IMR-90 (cell line): ENCODE results near the gene PIK3C2B. TPM values are rescaled to one million over a fixed set of nuclear protein-coding genes. Genes with fewer than 3 reads are reported as not detected.

ENCODE experiments used
- ATAC-seq: fragments of 200-7000 bp; cut with Tn5 transposase; 2 replicates; pipeline ENCODE4 v1.9.1; 2020; ENCODE audit warnings: low read depth, mild to moderate bottlenecking, moderate library complexity
- BruUV-seq: library from RNA; stranded (reverse); fragments of 400-500 nt; replicated peaks from 2 replicates; lab custom pipeline; 2021; lab: Mats Ljungman, UMichigan
- CTCF ChIA-PET: fragments of 300-600 bp; formaldehyde crosslinking; extraction: SDS; loops from one replicate; lab custom pipeline; 2021; ENCODE audit warnings: antibody characterized with exemption; lab: Yijun Ruan, JAX
- POLR2A ChIA-PET: fragments of 300-600 bp; sonication (Branson Sonifier 250); formaldehyde crosslinking; loops from one replicate; lab custom pipeline; 2022; ENCODE audit warnings: antibody characterized with exemption; ENCODE audit not compliant: unreplicated experiment; lab: Charles Lee
- DNase-seq: peaks from one replicate; pipeline ENCODE4 v3.0.0; 2013
- H2AFZ ChIP-seq: replicated peaks from 2 replicates; pipeline ENCODE3; 2013; ENCODE audit warnings: low read length, mild to moderate bottlenecking; ENCODE audit not compliant: poor library complexity
- H2AK5ac ChIP-seq: 2 replicates; pipeline ENCODE4 v1.6.1; 2013; ENCODE audit warnings: low read depth, low read length, inconsistent platforms
- H2AK9ac ChIP-seq: replicated peaks from 2 replicates; pipeline ENCODE3; 2013; ENCODE audit warnings: mild to moderate bottlenecking, low read depth, low read length, moderate library complexity; ENCODE audit not compliant: poor library complexity
- H2BK120ac ChIP-seq: 2 replicates; pipeline ENCODE4 v1.6.1; 2013; ENCODE audit warnings: low read depth, low read length, inconsistent platforms
- H2BK15ac ChIP-seq: 3 replicates; pipeline ENCODE4 v1.6.1; 2013; ENCODE audit warnings: low read depth, low read length, inconsistent platforms
- H2BK20ac ChIP-seq: 2 replicates; pipeline ENCODE4 v1.6.1; 2013; ENCODE audit warnings: low read depth, mild to moderate bottlenecking, inconsistent platforms, low read length, moderate library complexity
- H2BK5ac ChIP-seq: 2 replicates; pipeline ENCODE4 v1.6.1; 2013; ENCODE audit warnings: mild to moderate bottlenecking, low read depth, low read length, inconsistent platforms; ENCODE audit not compliant: poor library complexity, severe bottlenecking
- H3K14ac ChIP-seq: replicated peaks from 2 replicates; pipeline ENCODE4 v1.6.1; 2013; ENCODE audit warnings: low read depth, low read length, inconsistent platforms
- H3K18ac ChIP-seq: 2 replicates; pipeline ENCODE4 v1.6.1; 2013; ENCODE audit warnings: low read depth, low read length, control low read depth
- H3K23ac ChIP-seq: 2 replicates; pipeline ENCODE4 v1.6.1; 2013; ENCODE audit warnings: low read depth, low read length, inconsistent platforms
- H3K27ac ChIP-seq: 2 replicates; pipeline ENCODE4 v1.5.1; 2013; ENCODE audit warnings: mild to moderate bottlenecking, control low read depth, low read length; ENCODE audit not compliant: insufficient read depth
- H3K27me3 ChIP-seq: 2 replicates; pipeline ENCODE4 v1.6.1; 2013; ENCODE audit warnings: low read length; ENCODE audit not compliant: control insufficient read depth, insufficient read depth
- H3K36me3 ChIP-seq: 2 replicates; pipeline ENCODE4 v1.6.1; 2013; ENCODE audit warnings: low read length, mixed read lengths; ENCODE audit not compliant: control insufficient read depth, insufficient read depth
- H3K4ac ChIP-seq: 2 replicates; pipeline ENCODE4 v1.6.1; 2013; ENCODE audit warnings: low read depth, low read length, inconsistent platforms
- H3K4me1 ChIP-seq: 2 replicates; pipeline ENCODE4 v1.6.1; 2013; ENCODE audit warnings: low read length, mixed read lengths; ENCODE audit not compliant: control insufficient read depth, insufficient read depth
- H3K4me2 ChIP-seq: 2 replicates; pipeline ENCODE4 v1.6.1; 2013; ENCODE audit warnings: low read depth, mild to moderate bottlenecking, control low read depth, low read length, moderate library complexity
- H3K4me3 ChIP-seq: 2 replicates; pipeline ENCODE4 v1.5.1; 2013; ENCODE audit warnings: low read depth, mild to moderate bottlenecking, control low read depth, low read length, moderate library complexity; ENCODE audit not compliant: insufficient read depth
- H3K56ac ChIP-seq: 2 replicates; pipeline ENCODE4 v1.6.1; 2013; ENCODE audit warnings: low read length, inconsistent platforms; ENCODE audit not compliant: insufficient read depth; ENCODE audit errors: extremely low read depth
- H3K79me1 ChIP-seq, 2 experiments: 2 replicates each; pipeline ENCODE4 v1.6.1; 2013; ENCODE audit warnings: low read length in 2 of 2, inconsistent platforms in 1 of 2, low read depth in 1 of 2
- H3K9ac ChIP-seq: 2 replicates; pipeline ENCODE4 v1.6.1; 2013; ENCODE audit warnings: low read depth, low read length, control low read depth
- H3K9me1 ChIP-seq: 2 replicates; pipeline ENCODE4 v1.6.1; 2013; ENCODE audit warnings: low read length, inconsistent platforms; ENCODE audit not compliant: insufficient read depth
- H3K9me3 ChIP-seq: 2 replicates; pipeline ENCODE4 v1.6.1; 2013; ENCODE audit warnings: low read length; ENCODE audit not compliant: control insufficient read depth, insufficient read depth
- H4K20me1 ChIP-seq: 2 replicates; pipeline ENCODE4 v1.6.1; 2013; ENCODE audit warnings: low read length, inconsistent platforms; ENCODE audit not compliant: insufficient read depth
- H4K5ac ChIP-seq: 2 replicates; pipeline ENCODE4 v1.6.1; 2013; ENCODE audit warnings: mild to moderate bottlenecking, low read depth, low read length, control low read depth
- H4K8ac ChIP-seq, 2 experiments: 2 replicates each; pipeline ENCODE4 v1.6.1; 2013; ENCODE audit warnings: low read depth in 2 of 2, low read length in 2 of 2, control low read depth in 1 of 2, inconsistent platforms in 1 of 2
- H4K91ac ChIP-seq: 2 replicates; pipeline ENCODE4 v1.6.1; 2013; ENCODE audit warnings: low read depth, low read length, inconsistent platforms; ENCODE audit not compliant: insufficient read depth
- CHD1 ChIP-seq: IDR thresholded peaks from 2 replicates; pipeline ENCODE4 v1.6.1; 2012; ENCODE audit warnings: low read depth, low read length, improper control_type of control experiment
- FOS ChIP-seq: fragments of 150-350 bp; IDR thresholded peaks from 2 replicates; pipeline ENCODE4 v1.6.1; 2016; ENCODE audit warnings: low read depth, low read length
- WGBS, 2 experiments: methylation state at CpG; one replicate each; pipeline versions ENCODE4 v1.1.5 to v1.1.7; 2013; ENCODE audit warnings: missing lambda C conversion rate in 2 of 2; ENCODE audit not compliant: insufficient read length in 1 of 2; ENCODE audit errors: extremely low coverage in 2 of 2; 5-methylcytosine and 5-hydroxymethylcytosine counted together
- dilution Hi-C: fragments of 300-500 bp; cut with HindIII; formaldehyde crosslinking; loops from one replicate; pipeline ENCODE4 v1.14.3; 2018; ENCODE audit warnings: low sequenced_read_pairs; ENCODE audit not compliant: unreplicated experiment
- in situ Hi-C: fragments of 300-500 bp; cut with MboI; formaldehyde crosslinking; loops from 3 replicates; pipeline ENCODE4 v1.14.3; 2019; ENCODE audit warnings: low sequenced_read_pairs, inconsistent platforms, mixed read lengths
- intact Hi-C: fragments of 100-400 bp; cut with micrococcal nuclease; formaldehyde crosslinking; loops from 2 replicates; pipeline ENCODE4 v1.10.0; 2022
- polyA plus RNA-seq, 3 experiments: library from polyadenylated mRNA; depleted of rRNA; stranded (reverse); fragments of >200 nt; gene quantifications; 2 replicates each; pipeline ENCODE4 v1.2.3, GENCODE V29; 2012; ENCODE audit warnings: low replicate concordance in 1 of 3
- total RNA-seq: library from RNA; depleted of rRNA; stranded (reverse); fragments of >200 nt; gene quantifications from 2 replicates; pipeline ENCODE4 v1.2.3, GENCODE V29; 2012

PIK3C2B gene
- total and polyA plus RNA-seq, 2 of the 4 experiments (the other 2 are of a cell fraction): 1.1 to 2.9 TPM

DNA sequence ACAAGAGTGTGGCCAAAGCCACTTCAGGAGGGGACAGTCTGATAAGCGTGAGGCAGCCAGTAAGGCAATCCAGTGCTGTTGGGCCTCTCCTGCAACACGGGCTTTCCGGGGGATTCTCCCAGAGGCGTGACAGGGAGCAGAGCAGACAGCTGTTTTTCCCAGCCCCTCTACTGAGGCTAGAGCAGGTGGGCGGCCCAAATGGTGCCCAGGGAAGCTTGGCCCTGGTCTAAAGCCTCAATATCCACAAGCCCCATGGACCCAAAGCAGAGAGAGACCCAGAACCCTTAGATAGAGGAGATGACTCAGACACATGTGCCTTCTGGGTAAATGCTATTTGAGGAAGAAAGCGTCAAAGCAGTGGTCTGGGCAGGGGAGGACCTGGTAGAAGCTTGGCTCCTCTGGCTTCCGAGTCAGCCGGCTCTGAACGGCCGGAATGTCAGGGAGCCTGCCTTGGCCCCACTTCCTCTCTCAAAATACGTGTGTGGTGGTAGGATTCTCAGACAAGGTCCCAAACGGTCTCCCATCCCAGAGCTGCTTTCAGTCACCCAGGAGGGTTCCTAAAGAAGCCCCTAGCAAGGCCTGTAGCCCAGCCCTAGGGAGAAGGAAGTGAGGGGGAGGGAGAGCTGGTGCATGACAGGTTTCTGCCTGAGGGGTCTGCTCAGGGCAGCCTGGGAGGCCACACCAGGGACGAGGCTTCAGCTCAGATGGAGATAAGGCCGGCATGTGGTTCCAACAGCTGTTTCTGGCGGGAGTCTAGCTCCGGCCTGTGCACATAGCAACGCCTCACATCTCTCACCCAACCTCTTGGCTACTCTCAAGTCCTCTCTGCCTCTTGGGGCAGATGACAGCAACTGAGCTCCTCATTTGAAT, 28.8 kb downstream of the PIK3C2B start:
- Histone ChIP-seq H2BK120ac (no peak overlapping the region), H2AK5ac (no peak overlapping the region), H3K14ac (no peak overlapping the region), H2BK15ac (no peak overlapping the region), H4K8ac (no peak overlapping the region), H2BK20ac (no peak overlapping the region), H2AK9ac (no peak overlapping the region), H3K27me3 (no peaks in the 10 kb centered on the region), H3K9me3 (no peaks in the 10 kb centered on the region), H3K79me1 (no peaks in the 10 kb centered on the region), H4K5ac (no peak overlapping the region), H3K27ac (no peak overlapping the region), H3K4me1 (no peaks in the 10 kb centered on the region; the same call in 1 of the 2 replicates), H3K4me2 (no peak overlapping the region), H2BK5ac (no peak overlapping the region), H3K9me1 (no peaks in the 10 kb centered on the region; the same call in 1 of the 2 replicates), H4K91ac (no peak overlapping the region), H3K36me3 (peaks cover 7% of the 10 kb centered on the region; the same call in 1 of the 2 replicates), H3K4me3 (no peak overlapping the region), H4K20me1 (no peaks in the 10 kb centered on the region), H3K9ac (no peak overlapping the region), H3K23ac (no peak overlapping the region), H3K4ac (no peak overlapping the region), H2AFZ (no peak overlapping the region), H3K18ac (no peak overlapping the region), H3K56ac (no peak overlapping the region)
- ChIA-PET POLR2A (interaction anchor here (0.8 kb wide), 1 partner anchor 12 kb away, joined by 8 read pairs; no protein-coding TSS in a partner anchor), CTCF (interaction anchor here (1.1 kb wide), 1 partner anchor 14 kb away, joined by 3 read pairs; no protein-coding TSS in a partner anchor)
- in situ Hi-C loops: no loop called here
- intact Hi-C loops: no loop called here
- BruUV-seq: no TSS peak
- ATAC-seq: no peak
- no peak for DNase-seq
- dilution Hi-C loops: no loop called here
- no CpG with 5 or more reads among the region's 17 CpGs for WGBS, 2 experiments
- TF ChIP-seq FOS (no peak), CHD1 (no peak)
